ENCODE results near the gene ZNF521.

Gene ZNF521

GRCh38 chr18:25141886-25142285 is 210.1 kb downstream of the ZNF521 start:
- TF ChIP-seq FOXP2 (optimal IDR thresholded peaks at IDR 0.05; ENCODE audit: borderline replicate concordance, extremely low read depth, extremely low read length, insufficient read depth) (no peak), SIN3A (IDR thresholded peaks at IDR 0.05; ENCODE audit: borderline replicate concordance, insufficient read depth, low read length) (no peak), TAF1 (IDR thresholded peaks at IDR 0.05; ENCODE audit: borderline replicate concordance, insufficient read depth, low read length) (no peak), POLR2AphosphoS5 (IDR thresholded peaks at IDR 0.05; ENCODE audit: low read depth, low read length) (no peak), REST (IDR thresholded peaks at IDR 0.05; ENCODE audit: insufficient read depth in 1 of 2, low read depth in 2 of 2, low read length in 2 of 2) (no peak)

GRCh38 chr18:25141399-25141798 is 210.6 kb downstream of the ZNF521 start:
- TF ChIP-seq REST (IDR thresholded peaks at IDR 0.05; ENCODE audit: insufficient read depth in 1 of 2, low read depth in 2 of 2, low read length in 2 of 2), result no peak
- no peak for TF ChIP-seq FOXP2 (optimal IDR thresholded peaks at IDR 0.05; ENCODE audit: borderline replicate concordance, extremely low read depth, extremely low read length, insufficient read depth)
- TF ChIP-seq TAF1 (IDR thresholded peaks at IDR 0.05; ENCODE audit: borderline replicate concordance, insufficient read depth, low read length), result no peak
- TF ChIP-seq POLR2AphosphoS5 (IDR thresholded peaks at IDR 0.05; ENCODE audit: low read depth, low read length), result no peak
- TF ChIP-seq SIN3A (IDR thresholded peaks at IDR 0.05; ENCODE audit: borderline replicate concordance, insufficient read depth, low read length), result no peak

- TF ChIP-seq REST (IDR thresholded peaks at IDR 0.05; ENCODE audit: insufficient read depth in 1 of 2, low read depth in 2 of 2, low read length in 2 of 2) (no peak), FOXP2 (optimal IDR thresholded peaks at IDR 0.05; ENCODE audit: borderline replicate concordance, extremely low read depth, extremely low read length, insufficient read depth) (no peak), POLR2AphosphoS5 (IDR thresholded peaks at IDR 0.05; ENCODE audit: low read depth, low read length) (no peak), TAF1 (IDR thresholded peaks at IDR 0.05; ENCODE audit: borderline replicate concordance, insufficient read depth, low read length) (no peak), SIN3A (IDR thresholded peaks at IDR 0.05; ENCODE audit: borderline replicate concordance, insufficient read depth, low read length) (no peak)
Observed at GRCh38 chr18:25140962-25141308, 211.0 kb downstream of the ZNF521 start.

GRCh38 chr18:25140124-25140961 is 211.6 kb downstream of the ZNF521 start:
- TF ChIP-seq SIN3A (IDR thresholded peaks at IDR 0.05; ENCODE audit: borderline replicate concordance, insufficient read depth, low read length) (no peak), REST (IDR thresholded peaks at IDR 0.05; ENCODE audit: insufficient read depth in 1 of 2, low read depth in 2 of 2, low read length in 2 of 2) (no peak), POLR2AphosphoS5 (IDR thresholded peaks at IDR 0.05; ENCODE audit: low read depth, low read length) (no peak), TAF1 (IDR thresholded peaks at IDR 0.05; ENCODE audit: borderline replicate concordance, insufficient read depth, low read length) (no peak), FOXP2 (optimal IDR thresholded peaks at IDR 0.05; ENCODE audit: borderline replicate concordance, extremely low read depth, extremely low read length, insufficient read depth) (no peak)

Measured in PFSK-1 (cell line).